Measurements from ENCODE around the gene APOE. TPM values are rescaled to one million over a fixed set of nuclear protein-coding genes. Genes with fewer than 3 reads are reported as not detected.
A peak's percentile ranks its signal among the peaks of the same experiment; 100 is the strongest.
"Not testable (repeated sequence)": the region's sequence is repeated elsewhere in the genome, so short reads cannot be mapped to it uniquely, and the experiment has no call there.

The APOE gene
- total and polyA plus RNA-seq, 7 experiments from 2014 or later, result 0.41 to 7.9 (median 4.0) TPM; not detected in 2

DNA sequence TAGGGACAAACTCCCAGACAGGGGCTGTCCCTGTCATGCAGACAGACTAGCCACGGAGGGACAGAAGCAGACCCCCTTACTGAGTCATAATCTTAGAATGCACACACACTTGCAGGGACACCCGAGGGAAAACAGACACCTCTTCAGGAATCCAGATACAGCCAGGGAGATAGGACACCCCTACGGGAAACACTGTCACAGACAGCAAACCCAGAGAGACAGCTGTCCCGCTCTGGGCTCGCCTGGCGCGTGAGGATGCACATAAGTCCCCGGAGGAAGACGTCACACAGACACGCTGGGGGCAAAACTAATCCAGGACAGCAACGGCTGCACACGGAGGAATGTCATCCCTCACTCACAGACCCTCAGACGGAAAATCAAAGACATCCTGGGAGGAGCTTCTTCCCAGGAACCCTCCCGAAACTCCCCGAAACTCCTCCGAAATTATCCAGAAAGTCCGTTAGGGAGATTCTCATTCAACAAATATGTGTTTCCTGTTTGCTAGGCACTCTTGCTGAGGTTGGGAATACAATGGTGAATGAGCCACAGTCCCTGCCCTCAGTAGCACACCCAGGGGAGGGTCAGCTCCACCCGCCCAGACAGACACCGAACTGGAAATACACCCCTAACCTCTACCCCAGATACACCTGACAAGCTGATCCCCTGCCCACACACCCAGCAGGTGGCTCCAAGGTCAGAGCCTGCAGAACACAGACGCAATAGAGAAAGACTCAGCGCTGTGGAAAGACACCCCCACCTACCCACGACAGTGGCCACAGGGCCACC lies 29.7 kb upstream of the APOE start:
- H3K36me3 Mint-ChIP-seq, result no peaks in the 10 kb centered on the region
- DNase-seq (no peak), ATAC-seq (no peak)
- Histone ChIP-seq H3K9me3 (ENCODE audit: control insufficient read depth in 2 of 3, low read length in 3 of 3) (no peaks in the 10 kb centered on the region), H3K27ac (ENCODE audit: low read depth, low read length) (no peak overlapping the region), H3K4me1 (ENCODE audit: control insufficient read depth in 2 of 2, insufficient read depth in 2 of 2, low read length in 2 of 2) (no peaks in the 10 kb centered on the region), H3K36me3 (ENCODE audit: control insufficient read depth in 2 of 3, insufficient read depth in 3 of 3, low read length in 3 of 3) (no peaks in the 10 kb centered on the region), H3K4me3 (ENCODE audit: low read length) (no peak overlapping the region), H3K27me3 (ENCODE audit: control insufficient read depth in 2 of 2, insufficient read depth in 2 of 2, low read length in 2 of 2) (no peaks in the 10 kb centered on the region)
- no peaks in the 10 kb centered on the region for H3K9me3 Mint-ChIP-seq
- ChIA-PET POLR2A (no interaction called here), CTCF (no interaction called here)
- peak overlapping the region in 1 of 9 donors; percentile 23 for H3K27ac Mint-ChIP-seq
- H3K4me3 Mint-ChIP-seq, result no peak overlapping the region
- intact Hi-C loops (cut with micrococcal nuclease), result no loop called here
- peaks cover 3 to 12% (median 8%) of the 10 kb centered on the region in 7 donors for H3K4me1 Mint-ChIP-seq
- no peaks in the 10 kb centered on the region for H3K27me3 Mint-ChIP-seq

DNA sequence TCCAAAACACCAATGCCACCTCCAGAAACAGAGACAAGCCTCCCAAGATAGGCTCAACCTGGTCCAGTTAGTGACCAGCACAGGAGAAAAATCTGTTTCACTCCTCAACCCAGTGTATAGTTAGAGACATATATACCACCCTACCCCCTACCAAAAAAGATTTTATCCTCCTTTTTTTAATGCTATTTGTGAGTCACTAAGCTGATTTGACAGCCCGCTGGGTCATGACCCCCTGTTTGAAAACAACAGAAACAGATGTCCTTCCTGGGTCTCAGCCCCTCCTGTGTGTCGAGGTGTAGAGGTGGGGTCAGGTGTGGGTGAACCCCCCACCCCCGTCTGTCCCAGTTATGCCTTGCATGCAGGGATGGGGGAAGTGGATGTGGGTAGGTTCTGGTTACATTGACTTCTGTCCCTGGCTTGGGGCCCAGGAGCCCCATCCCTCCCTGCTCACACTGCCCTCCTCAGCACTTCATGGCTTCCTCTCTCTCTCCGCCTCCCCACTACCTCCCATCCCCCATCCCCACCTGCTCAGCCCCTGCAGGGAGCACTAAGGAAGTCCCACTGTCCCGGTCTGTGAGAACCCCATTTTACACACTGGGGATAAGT lies 28.6 kb upstream of the APOE start:
- DNase-seq, result no peak
- no peaks in the 10 kb centered on the region for H3K36me3 ChIP-seq (ENCODE audit: control insufficient read depth in 2 of 3, insufficient read depth in 3 of 3, low read length in 3 of 3)
- Mint-ChIP-seq H3K27ac (peak overlapping the region in 4 of 9 donors; percentile 12 to 73 (median 41)), H3K9me3 (no peaks in the 10 kb centered on the region), H3K36me3 (no peaks in the 10 kb centered on the region), H3K4me3 (no peak overlapping the region), H3K27me3 (peaks cover 0 to 4% (median 0%) of the 10 kb centered on the region in 5 donors), H3K4me1 (peaks cover 3 to 12% (median 8%) of the 10 kb centered on the region in 7 donors)
- no peak overlapping the region for H3K4me3 ChIP-seq (ENCODE audit: low read length)
- no peaks in the 10 kb centered on the region for H3K27me3 ChIP-seq (ENCODE audit: control insufficient read depth in 2 of 2, insufficient read depth in 2 of 2, low read length in 2 of 2)
- ATAC-seq, result peak; percentile 26
- no peak overlapping the region for H3K27ac ChIP-seq (ENCODE audit: low read depth, low read length)
- H3K4me1 ChIP-seq (ENCODE audit: control insufficient read depth in 2 of 2, insufficient read depth in 2 of 2, low read length in 2 of 2), result no peaks in the 10 kb centered on the region
- ChIA-PET CTCF (no interaction called here), POLR2A (no interaction called here)
- intact Hi-C loops (cut with micrococcal nuclease), result no loop called here
- no peaks in the 10 kb centered on the region for H3K9me3 ChIP-seq (ENCODE audit: control insufficient read depth in 2 of 3, low read length in 3 of 3)

GRCh38 chr19:44878120-44878865 lies 27.3 kb upstream of the APOE start:
- CTCF ChIA-PET, result no interaction called here
- H3K4me3 Mint-ChIP-seq, result no peak overlapping the region
- H3K4me1 Mint-ChIP-seq, result peaks cover 3 to 12% (median 7%) of the 10 kb centered on the region in 7 donors
- intact Hi-C loops (cut with micrococcal nuclease), result no loop called here
- H3K4me1 ChIP-seq (ENCODE audit: control insufficient read depth in 2 of 2, insufficient read depth in 2 of 2, low read length in 2 of 2), result no peaks in the 10 kb centered on the region
- peaks cover 0 to 8% (median 0%) of the 10 kb centered on the region in 5 donors for H3K27me3 Mint-ChIP-seq
- DNase-seq (no peak), ATAC-seq (no peak)
- no peaks in the 10 kb centered on the region for H3K27me3 ChIP-seq (ENCODE audit: control insufficient read depth in 2 of 2, insufficient read depth in 2 of 2, low read length in 2 of 2)
- H3K9me3 ChIP-seq (ENCODE audit: control insufficient read depth in 2 of 3, low read length in 3 of 3), result no peaks in the 10 kb centered on the region
- no peak overlapping the region for H3K27ac Mint-ChIP-seq
- no peaks in the 10 kb centered on the region for H3K36me3 Mint-ChIP-seq
- no peak overlapping the region for H3K4me3 ChIP-seq (ENCODE audit: low read length)
- no peak overlapping the region for H3K27ac ChIP-seq (ENCODE audit: low read depth, low read length)
- no peaks in the 10 kb centered on the region for H3K9me3 Mint-ChIP-seq
- POLR2A ChIA-PET, result no interaction called here
- H3K36me3 ChIP-seq (ENCODE audit: control insufficient read depth in 2 of 3, insufficient read depth in 3 of 3, low read length in 3 of 3), result no peaks in the 10 kb centered on the region

DNA sequence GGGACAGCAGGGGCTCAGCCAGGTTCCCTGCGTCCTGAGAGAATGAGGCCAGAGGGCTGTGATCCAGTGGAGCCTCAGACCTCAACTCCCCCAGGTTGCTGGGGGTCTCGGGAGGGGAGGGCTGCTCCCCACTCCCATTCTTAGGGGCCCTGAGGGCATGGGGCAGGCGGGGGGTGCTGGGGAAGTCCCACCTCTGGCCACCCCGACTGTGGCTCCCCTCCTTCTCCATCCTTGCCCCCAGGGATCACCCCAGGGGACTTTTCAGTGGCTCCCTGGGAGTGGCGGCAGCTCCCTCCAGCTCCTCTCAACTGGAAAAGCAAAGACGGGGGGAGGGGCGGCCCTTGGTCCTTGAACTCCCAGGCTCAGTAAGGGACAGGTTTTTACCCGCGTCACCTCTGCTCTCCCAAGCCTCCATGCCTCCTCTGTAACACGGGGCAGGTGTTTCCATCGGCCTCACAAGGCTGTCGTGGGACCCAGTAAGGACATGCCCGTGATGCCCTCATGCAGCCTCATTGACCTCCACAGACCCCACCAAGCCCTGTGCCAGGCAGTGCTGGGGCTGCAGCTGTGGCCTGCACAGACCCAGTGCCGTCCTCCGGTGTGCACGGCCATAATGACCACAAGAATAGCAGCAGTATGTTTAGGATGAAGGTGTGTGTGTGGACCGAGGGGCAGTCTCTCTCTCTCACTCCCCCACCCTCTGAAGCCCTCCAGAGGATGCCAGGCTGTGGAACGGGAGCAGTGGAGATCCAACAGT lies 26.1 kb upstream of the APOE start:
- intact Hi-C loops (cut with micrococcal nuclease), result no loop called here
- POLR2A ChIA-PET, result no interaction called here
- CTCF ChIA-PET, result no interaction called here
- Mint-ChIP-seq H3K9me3 (no peaks in the 10 kb centered on the region), H3K4me3 (no peak overlapping the region), H3K27ac (no peak overlapping the region), H3K27me3 (peaks cover 0 to 8% (median 0%) of the 10 kb centered on the region in 5 donors), H3K4me1 (peaks cover 3 to 12% (median 7%) of the 10 kb centered on the region in 7 donors), H3K36me3 (no peaks in the 10 kb centered on the region)
- H3K27me3 ChIP-seq (ENCODE audit: control insufficient read depth in 2 of 2, insufficient read depth in 2 of 2, low read length in 2 of 2), result no peaks in the 10 kb centered on the region
- DNase-seq, result no peak
- H3K9me3 ChIP-seq (ENCODE audit: control insufficient read depth in 2 of 3, low read length in 3 of 3), result no peaks in the 10 kb centered on the region
- H3K36me3 ChIP-seq (ENCODE audit: control insufficient read depth in 2 of 3, insufficient read depth in 3 of 3, low read length in 3 of 3), result no peaks in the 10 kb centered on the region
- H3K4me3 ChIP-seq (ENCODE audit: low read length), result no peak overlapping the region
- no peaks in the 10 kb centered on the region for H3K4me1 ChIP-seq (ENCODE audit: control insufficient read depth in 2 of 2, insufficient read depth in 2 of 2, low read length in 2 of 2)
- no peak overlapping the region for H3K27ac ChIP-seq (ENCODE audit: low read depth, low read length)
- ATAC-seq, result no peak

DNA sequence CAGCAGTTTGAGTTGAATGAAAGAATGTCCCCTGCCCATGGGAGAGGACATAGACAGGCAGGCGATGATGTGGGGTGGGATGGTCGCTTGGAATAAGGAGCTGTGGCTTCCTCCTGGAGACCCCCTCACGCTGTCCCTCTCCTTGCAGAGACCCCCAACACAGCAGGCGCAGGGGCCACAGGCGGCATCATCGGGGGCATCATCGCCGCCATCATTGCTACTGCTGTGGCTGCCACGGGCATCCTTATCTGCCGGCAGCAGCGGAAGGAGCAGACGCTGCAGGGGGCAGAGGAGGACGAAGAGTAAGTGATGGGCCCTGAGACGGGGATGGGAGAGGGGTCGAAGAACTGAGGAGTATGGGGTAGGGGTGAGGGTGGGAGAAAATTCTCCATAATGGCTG lies 23.5 kb upstream of the APOE start:
- Mint-ChIP-seq H3K27ac (no peak overlapping the region), H3K4me3 (peak overlapping the region in 1 of 10 donors; percentile 18), H3K36me3 (no peaks in the 10 kb centered on the region), H3K9me3 (no peaks in the 10 kb centered on the region), H3K27me3 (peaks cover 0 to 8% (median 0%) of the 10 kb centered on the region in 5 donors), H3K4me1 (peaks cover 0 to 4% (median 3%) of the 10 kb centered on the region in 7 donors)
- ChIA-PET POLR2A (no interaction called here), CTCF (interaction anchor here (0.6 kb wide), 1 partner anchor 40 kb away, joined by 3 read pairs; no protein-coding TSS in a partner anchor)
- H3K4me3 ChIP-seq (ENCODE audit: low read length), result no peak overlapping the region
- no peak overlapping the region for H3K27ac ChIP-seq (ENCODE audit: low read depth, low read length)
- H3K4me1 ChIP-seq (ENCODE audit: control insufficient read depth in 2 of 2, insufficient read depth in 2 of 2, low read length in 2 of 2), result no peaks in the 10 kb centered on the region
- H3K9me3 ChIP-seq (ENCODE audit: control insufficient read depth in 2 of 3, low read length in 3 of 3), result no peaks in the 10 kb centered on the region
- ATAC-seq, result no peak
- no peaks in the 10 kb centered on the region for H3K27me3 ChIP-seq (ENCODE audit: control insufficient read depth in 2 of 2, insufficient read depth in 2 of 2, low read length in 2 of 2)
- H3K36me3 ChIP-seq (ENCODE audit: control insufficient read depth in 2 of 3, insufficient read depth in 3 of 3, low read length in 3 of 3), result no peaks in the 10 kb centered on the region
- no peak for DNase-seq
- intact Hi-C loops (cut with micrococcal nuclease), result no loop called here

DNA sequence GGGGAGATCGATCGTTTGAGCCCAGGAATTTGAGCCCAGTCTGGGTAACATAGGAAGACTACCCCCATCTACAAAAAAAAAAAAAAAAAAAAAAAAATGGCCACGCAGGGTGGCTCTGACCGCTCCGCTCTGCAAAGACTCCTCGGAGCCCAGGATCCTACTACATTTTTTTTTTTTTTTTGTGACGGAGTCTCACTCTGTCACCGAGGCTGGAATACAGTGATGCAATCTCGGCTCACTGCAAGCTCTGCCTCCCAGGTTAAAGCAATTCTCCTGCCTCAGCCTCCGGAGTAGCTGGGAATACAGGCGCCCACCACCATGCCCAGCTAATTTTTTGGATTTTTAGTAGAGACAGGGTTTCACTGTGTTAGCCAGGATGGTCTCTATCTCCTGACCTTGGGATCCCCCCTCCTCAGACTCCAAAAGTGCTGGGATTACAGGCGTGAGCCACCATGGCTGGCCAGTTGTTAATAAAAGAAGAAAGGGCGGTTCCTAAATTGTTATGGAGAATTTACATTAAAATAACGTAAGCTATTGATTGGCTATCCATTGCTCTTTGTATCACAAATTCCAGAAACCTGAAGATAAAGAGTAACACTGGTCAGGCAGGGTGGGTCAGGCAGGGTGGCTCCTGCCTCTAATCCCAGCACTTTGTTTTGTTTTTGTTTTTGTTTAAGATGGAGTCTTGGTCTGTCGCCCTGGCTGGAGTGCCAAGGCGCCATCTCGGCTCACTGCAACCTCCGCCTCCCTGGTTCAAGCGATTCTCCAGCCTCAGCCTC lies 22.8 kb upstream of the APOE start:
- H3K36me3 ChIP-seq (ENCODE audit: control insufficient read depth in 2 of 3, insufficient read depth in 3 of 3, low read length in 3 of 3); H3K4me3 Mint-ChIP-seq; H3K9me3 Mint-ChIP-seq; H3K9me3 ChIP-seq (ENCODE audit: control insufficient read depth in 2 of 3, low read length in 3 of 3); ATAC-seq; H3K4me3 ChIP-seq (ENCODE audit: low read length); POLR2A ChIA-PET; H3K4me1 Mint-ChIP-seq; H3K4me1 ChIP-seq (ENCODE audit: control insufficient read depth in 2 of 2, insufficient read depth in 2 of 2, low read length in 2 of 2); H3K36me3 Mint-ChIP-seq; H3K27me3 Mint-ChIP-seq; H3K27ac Mint-ChIP-seq; DNase-seq; intact Hi-C loops (cut with micrococcal nuclease); H3K27ac ChIP-seq (ENCODE audit: low read depth, low read length); H3K27me3 ChIP-seq (ENCODE audit: control insufficient read depth in 2 of 2, insufficient read depth in 2 of 2, low read length in 2 of 2): not testable (repeated sequence)
- CTCF ChIA-PET, result interaction anchor here (0.6 kb wide), 1 partner anchor 41 kb away, joined by 3 read pairs; no protein-coding TSS in a partner anchor

All from naive thymus-derived CD4-positive, alpha-beta T cell (primary cell).